PC-3 (cell line): ENCODE measurements around the gene LRRC8C.

Source experiments
- CTCF ChIP-seq: fragments of 300-600 bp; sonication (generic); conservative IDR thresholded peaks from 2 replicates; pipeline ENCODE4 v1.5.1; 2017; ENCODE audit warnings: antibody characterized with exemption, low read depth, mild to moderate bottlenecking, low read length
- EZH2phosphoT487 ChIP-seq: fragments of 300-600 bp; sonication (generic); IDR thresholded peaks from 2 replicates; pipeline ENCODE4 v1.6.1; 2018; ENCODE audit warnings: mild to moderate bottlenecking, antibody characterized with exemption, low read length, borderline replicate concordance

- TF ChIP-seq CTCF: no peak
- TF ChIP-seq EZH2phosphoT487: no peak
Measured at GRCh38 chr1:89657886-89658285, 25.0 kb downstream of the LRRC8C start.
